Peyer's patch (tissue), 4 donors: Measurements from ENCODE around the gene FANK1.
"Not testable (repeated sequence)": the region's sequence is repeated elsewhere in the genome, so short reads cannot be mapped to it uniquely, and the experiment has no call there.

Experiments
- CTCF ChIP-seq, 6 experiments: fragments of 450-650 bp in 4 of 6; fragments of 200-600 bp in 2 of 6; sonication (generic) in 1 of 6; IDR thresholded peaks; one replicate each; pipeline ENCODE4 v1.5.1; 2017 to 2019; ENCODE audit warnings: antibody characterized with exemption in 6 of 6, mild to moderate bottlenecking in 3 of 6, moderate library complexity in 1 of 6
- POLR2A ChIP-seq, 2 donors: fragments of 450-650 bp; IDR thresholded peaks; one replicate each; pipeline ENCODE4 v1.5.1; 2017; ENCODE audit warnings: antibody characterized with exemption in 2 of 2, mild to moderate bottlenecking in 2 of 2, moderate library complexity in 2 of 2

- not testable (repeated sequence) for TF ChIP-seq CTCF, POLR2A (IDR thresholded peaks at IDR 0.05)
Measured at GRCh38 chr10:126047749-126048148, 151.4 kb downstream of the FANK1 start.
